ENCODE results near the gene METTL17. TPM values are rescaled to one million over a fixed set of nuclear protein-coding genes. Genes with fewer than 3 reads are reported as not detected.

METTL17 gene
- total and polyA plus RNA-seq, 2 of the 13 experiments (the other 11 are each of a cell fraction or from before 2014, with no cell fraction given): 122 to 199 TPM

DNA sequence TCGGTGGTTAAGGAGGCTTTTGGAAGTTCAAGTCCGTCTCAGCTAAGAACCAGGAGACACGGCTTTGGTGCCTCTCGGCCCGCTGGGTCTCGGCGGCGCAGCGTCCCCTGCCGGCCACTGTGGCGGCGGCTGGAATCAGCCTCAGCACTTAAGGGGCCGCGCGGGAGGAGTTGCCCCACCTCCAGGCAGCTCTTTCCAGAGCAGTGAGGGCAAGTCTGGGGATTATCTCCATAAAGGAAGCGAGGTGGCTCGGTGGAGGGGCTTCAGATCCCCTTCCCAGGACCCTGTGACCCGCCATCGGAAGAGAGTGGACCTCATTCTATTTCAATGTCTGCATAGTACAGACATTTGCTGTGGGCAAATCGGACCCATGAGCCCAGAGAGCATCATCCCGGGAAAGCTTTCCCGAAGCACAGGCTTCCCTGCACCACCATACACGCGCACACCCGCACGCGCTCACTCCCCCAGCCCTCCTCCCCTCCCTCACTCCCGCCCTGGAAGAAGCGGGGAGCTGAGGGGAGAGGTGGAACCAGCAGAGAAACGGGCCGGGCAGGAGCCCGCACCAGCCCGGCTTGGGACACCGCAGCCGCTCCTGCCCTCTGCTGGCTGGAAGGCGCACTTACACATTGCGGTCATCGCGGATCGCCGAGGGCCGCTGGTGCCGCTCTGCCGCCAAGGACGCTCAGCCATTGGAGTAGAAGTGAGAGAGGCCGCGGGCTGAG is 18.6 kb upstream of the METTL17 start (continued):
- TF ChIP-seq, protein P1, sequence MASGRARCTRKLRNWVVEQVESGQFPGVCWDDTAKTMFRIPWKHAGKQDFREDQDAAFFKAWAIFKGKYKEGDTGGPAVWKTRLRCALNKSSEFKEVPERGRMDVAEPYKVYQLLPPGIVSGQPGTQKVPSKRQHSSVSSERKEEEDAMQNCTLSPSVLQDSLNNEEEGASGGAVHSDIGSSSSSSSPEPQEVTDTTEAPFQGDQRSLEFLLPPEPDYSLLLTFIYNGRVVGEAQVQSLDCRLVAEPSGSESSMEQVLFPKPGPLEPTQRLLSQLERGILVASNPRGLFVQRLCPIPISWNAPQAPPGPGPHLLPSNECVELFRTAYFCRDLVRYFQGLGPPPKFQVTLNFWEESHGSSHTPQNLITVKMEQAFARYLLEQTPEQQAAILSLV (CRISPR knock-in tag; IDR thresholded peaks at IDR 0.05; ENCODE audit: borderline replicate concordance): peak; percentile 47; the same call in 1 of the 2 replicates
- TF ChIP-seq ARNT2 (CRISPR knock-in tag; IDR thresholded peaks at IDR 0.05; ENCODE audit: low read depth): 0 out of 2 replicates have a peak, but pooled peaks have one; percentile 18
- no peak for TF ChIP-seq YEATS2 (CRISPR knock-in tag; IDR thresholded peaks at IDR 0.05; ENCODE audit: borderline replicate concordance)
- TF ChIP-seq, protein P2, sequence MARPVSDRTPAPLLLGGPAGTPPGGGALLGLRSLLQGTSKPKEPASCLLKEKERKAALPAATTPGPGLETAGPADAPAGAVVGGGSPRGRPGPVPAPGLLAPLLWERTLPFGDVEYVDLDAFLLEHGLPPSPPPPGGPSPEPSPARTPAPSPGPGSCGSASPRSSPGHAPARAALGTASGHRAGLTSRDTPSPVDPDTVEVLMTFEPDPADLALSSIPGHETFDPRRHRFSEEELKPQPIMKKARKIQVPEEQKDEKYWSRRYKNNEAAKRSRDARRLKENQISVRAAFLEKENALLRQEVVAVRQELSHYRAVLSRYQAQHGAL (CRISPR knock-in tag; IDR thresholded peaks at IDR 0.05; ENCODE audit: not compliant biosample characterization): no peak
- peak; percentile 6; the same call in 1 of the 2 replicates for TF ChIP-seq RNF2 (conservative IDR thresholded peaks at IDR 0.05; ENCODE audit: low read depth)
- TF ChIP-seq BRD4 (CRISPR knock-in tag; IDR thresholded peaks at IDR 0.05): no peak
- no peak for TF ChIP-seq ZNF292 (CRISPR knock-in tag; IDR thresholded peaks at IDR 0.05; ENCODE audit: borderline replicate concordance, low read depth)
- TF ChIP-seq ZNF24 (IDR thresholded peaks at IDR 0.05): no peak
- TF ChIP-seq, protein P3, sequence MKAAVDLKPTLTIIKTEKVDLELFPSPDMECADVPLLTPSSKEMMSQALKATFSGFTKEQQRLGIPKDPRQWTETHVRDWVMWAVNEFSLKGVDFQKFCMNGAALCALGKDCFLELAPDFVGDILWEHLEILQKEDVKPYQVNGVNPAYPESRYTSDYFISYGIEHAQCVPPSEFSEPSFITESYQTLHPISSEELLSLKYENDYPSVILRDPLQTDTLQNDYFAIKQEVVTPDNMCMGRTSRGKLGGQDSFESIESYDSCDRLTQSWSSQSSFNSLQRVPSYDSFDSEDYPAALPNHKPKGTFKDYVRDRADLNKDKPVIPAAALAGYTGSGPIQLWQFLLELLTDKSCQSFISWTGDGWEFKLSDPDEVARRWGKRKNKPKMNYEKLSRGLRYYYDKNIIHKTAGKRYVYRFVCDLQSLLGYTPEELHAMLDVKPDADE (CRISPR knock-in tag; IDR thresholded peaks at IDR 0.05): no peak
- TF ChIP-seq ZNF713 (CRISPR knock-in tag; IDR thresholded peaks at IDR 0.05): no peak
- TF ChIP-seq, protein P4, sequence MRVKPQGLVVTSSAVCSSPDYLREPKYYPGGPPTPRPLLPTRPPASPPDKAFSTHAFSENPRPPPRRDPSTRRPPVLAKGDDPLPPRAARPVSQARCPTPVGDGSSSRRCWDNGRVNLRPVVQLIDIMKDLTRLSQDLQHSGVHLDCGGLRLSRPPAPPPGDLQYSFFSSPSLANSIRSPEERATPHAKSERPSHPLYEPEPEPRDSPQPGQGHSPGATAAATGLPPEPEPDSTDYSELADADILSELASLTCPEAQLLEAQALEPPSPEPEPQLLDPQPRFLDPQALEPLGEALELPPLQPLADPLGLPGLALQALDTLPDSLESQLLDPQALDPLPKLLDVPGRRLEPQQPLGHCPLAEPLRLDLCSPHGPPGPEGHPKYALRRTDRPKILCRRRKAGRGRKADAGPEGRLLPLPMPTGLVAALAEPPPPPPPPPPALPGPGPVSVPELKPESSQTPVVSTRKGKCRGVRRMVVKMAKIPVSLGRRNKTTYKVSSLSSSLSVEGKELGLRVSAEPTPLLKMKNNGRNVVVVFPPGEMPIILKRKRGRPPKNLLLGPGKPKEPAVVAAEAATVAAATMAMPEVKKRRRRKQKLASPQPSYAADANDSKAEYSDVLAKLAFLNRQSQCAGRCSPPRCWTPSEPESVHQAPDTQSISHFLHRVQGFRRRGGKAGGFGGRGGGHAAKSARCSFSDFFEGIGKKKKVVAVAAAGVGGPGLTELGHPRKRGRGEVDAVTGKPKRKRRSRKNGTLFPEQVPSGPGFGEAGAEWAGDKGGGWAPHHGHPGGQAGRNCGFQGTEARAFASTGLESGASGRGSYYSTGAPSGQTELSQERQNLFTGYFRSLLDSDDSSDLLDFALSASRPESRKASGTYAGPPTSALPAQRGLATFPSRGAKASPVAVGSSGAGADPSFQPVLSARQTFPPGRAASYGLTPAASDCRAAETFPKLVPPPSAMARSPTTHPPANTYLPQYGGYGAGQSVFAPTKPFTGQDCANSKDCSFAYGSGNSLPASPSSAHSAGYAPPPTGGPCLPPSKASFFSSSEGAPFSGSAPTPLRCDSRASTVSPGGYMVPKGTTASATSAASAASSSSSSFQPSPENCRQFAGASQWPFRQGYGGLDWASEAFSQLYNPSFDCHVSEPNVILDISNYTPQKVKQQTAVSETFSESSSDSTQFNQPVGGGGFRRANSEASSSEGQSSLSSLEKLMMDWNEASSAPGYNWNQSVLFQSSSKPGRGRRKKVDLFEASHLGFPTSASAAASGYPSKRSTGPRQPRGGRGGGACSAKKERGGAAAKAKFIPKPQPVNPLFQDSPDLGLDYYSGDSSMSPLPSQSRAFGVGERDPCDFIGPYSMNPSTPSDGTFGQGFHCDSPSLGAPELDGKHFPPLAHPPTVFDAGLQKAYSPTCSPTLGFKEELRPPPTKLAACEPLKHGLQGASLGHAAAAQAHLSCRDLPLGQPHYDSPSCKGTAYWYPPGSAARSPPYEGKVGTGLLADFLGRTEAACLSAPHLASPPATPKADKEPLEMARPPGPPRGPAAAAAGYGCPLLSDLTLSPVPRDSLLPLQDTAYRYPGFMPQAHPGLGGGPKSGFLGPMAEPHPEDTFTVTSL (CRISPR knock-in tag; IDR thresholded peaks at IDR 0.05; ENCODE audit: borderline replicate concordance): no peak
- 0 out of 2 replicates have a peak, but pooled peaks have one; percentile 23 for TF ChIP-seq NAIF1 (CRISPR knock-in tag; IDR thresholded peaks at IDR 0.05; ENCODE audit: borderline replicate concordance)
- TF ChIP-seq, protein P5, sequence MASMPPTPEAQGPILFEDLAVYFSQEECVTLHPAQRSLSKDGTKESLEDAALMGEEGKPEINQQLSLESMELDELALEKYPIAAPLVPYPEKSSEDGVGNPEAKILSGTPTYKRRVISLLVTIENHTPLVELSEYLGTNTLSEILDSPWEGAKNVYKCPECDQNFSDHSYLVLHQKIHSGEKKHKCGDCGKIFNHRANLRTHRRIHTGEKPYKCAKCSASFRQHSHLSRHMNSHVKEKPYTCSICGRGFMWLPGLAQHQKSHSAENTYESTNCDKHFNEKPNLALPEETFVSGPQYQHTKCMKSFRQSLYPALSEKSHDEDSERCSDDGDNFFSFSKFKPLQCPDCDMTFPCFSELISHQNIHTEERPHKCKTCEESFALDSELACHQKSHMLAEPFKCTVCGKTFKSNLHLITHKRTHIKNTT (CRISPR knock-in tag; IDR thresholded peaks at IDR 0.05): no peak
- TF ChIP-seq, protein P6, sequence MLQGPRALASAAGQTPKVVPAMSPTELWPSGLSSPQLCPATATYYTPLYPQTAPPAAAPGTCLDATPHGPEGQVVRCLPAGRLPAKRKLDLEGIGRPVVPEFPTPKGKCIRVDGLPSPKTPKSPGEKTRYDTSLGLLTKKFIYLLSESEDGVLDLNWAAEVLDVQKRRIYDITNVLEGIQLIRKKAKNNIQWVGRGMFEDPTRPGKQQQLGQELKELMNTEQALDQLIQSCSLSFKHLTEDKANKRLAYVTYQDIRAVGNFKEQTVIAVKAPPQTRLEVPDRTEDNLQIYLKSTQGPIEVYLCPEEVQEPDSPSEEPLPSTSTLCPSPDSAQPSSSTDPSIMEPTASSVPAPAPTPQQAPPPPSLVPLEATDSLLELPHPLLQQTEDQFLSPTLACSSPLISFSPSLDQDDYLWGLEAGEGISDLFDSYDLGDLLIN (CRISPR knock-in tag; IDR thresholded peaks at IDR 0.05; ENCODE audit: borderline replicate concordance): peak; percentile 64; the same call in 1 of the 2 replicates

All from HepG2 (cell line).